ENCODE measurements around the gene SLC5A2.

DNA sequence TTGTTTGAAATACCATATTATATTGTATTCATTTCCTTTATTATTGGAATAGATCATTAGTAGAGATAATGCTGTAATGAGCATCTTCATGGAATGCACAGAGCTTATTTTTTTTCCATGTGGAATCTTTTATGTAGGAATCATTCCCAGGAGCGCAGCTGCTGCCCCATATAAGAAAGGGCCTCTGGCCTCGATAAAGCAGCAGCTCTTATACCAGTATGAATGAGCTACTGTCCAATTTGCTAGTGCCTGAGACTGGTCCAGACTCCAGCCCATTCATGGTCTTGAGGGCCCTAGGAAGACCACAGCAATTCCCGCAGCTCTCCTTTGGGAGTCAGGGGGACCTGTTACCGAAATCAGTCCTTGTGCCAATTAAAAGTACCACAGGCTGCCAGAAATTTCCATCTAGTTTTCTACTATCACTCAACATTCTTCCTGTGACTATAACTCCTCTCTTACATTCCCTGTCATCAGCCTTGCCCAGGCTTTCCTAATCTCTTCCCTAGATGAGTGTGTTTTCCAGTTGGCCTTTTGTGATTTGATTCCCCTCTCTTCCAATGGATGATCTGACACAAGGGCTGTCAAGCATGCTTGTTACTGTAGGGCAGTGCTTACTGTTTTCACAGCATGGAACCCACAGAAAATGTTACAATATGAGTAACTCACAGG, 42.3 kb upstream of the SLC5A2 start:
- TF ChIP-seq, protein P1, sequence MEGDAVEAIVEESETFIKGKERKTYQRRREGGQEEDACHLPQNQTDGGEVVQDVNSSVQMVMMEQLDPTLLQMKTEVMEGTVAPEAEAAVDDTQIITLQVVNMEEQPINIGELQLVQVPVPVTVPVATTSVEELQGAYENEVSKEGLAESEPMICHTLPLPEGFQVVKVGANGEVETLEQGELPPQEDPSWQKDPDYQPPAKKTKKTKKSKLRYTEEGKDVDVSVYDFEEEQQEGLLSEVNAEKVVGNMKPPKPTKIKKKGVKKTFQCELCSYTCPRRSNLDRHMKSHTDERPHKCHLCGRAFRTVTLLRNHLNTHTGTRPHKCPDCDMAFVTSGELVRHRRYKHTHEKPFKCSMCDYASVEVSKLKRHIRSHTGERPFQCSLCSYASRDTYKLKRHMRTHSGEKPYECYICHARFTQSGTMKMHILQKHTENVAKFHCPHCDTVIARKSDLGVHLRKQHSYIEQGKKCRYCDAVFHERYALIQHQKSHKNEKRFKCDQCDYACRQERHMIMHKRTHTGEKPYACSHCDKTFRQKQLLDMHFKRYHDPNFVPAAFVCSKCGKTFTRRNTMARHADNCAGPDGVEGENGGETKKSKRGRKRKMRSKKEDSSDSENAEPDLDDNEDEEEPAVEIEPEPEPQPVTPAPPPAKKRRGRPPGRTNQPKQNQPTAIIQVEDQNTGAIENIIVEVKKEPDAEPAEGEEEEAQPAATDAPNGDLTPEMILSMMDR (IDR thresholded peaks at IDR 0.05), result no peak
- no peak for TF ChIP-seq POLR2A (IDR thresholded peaks at IDR 0.05)

Data from thyroid gland (tissue), 4 donors.